T47D (cell line): ENCODE data around the gene PRRT4.

Experiments used
- DNase-seq, 2 experiments: peaks; one replicate each; pipeline versions ENCODE4 v3.0.0 to v3.0.0-alpha.2; 2011 to 2012; ENCODE audit warnings: low read depth in 1 of 2, low spot score in 1 of 2
- JUND ChIP-seq: IDR thresholded peaks from 2 replicates; pipeline ENCODE4 v1.6.1; 2012; ENCODE audit warnings: low read depth
- in situ Hi-C: cut with HindIII; loops from 2 replicates; pipeline ENCODE4 v1.10.0; 2016; ENCODE audit warnings: low sequenced_read_pairs, low pct_unique_long_range_greater_than_20kb

The PRRT4 gene

GRCh38 chr7:128391805-128392204 is 30.3 kb upstream of the PRRT4 start:
- no peak for DNase-seq
- in situ Hi-C loops: no loop called here
- no peak for TF ChIP-seq JUND

DNA sequence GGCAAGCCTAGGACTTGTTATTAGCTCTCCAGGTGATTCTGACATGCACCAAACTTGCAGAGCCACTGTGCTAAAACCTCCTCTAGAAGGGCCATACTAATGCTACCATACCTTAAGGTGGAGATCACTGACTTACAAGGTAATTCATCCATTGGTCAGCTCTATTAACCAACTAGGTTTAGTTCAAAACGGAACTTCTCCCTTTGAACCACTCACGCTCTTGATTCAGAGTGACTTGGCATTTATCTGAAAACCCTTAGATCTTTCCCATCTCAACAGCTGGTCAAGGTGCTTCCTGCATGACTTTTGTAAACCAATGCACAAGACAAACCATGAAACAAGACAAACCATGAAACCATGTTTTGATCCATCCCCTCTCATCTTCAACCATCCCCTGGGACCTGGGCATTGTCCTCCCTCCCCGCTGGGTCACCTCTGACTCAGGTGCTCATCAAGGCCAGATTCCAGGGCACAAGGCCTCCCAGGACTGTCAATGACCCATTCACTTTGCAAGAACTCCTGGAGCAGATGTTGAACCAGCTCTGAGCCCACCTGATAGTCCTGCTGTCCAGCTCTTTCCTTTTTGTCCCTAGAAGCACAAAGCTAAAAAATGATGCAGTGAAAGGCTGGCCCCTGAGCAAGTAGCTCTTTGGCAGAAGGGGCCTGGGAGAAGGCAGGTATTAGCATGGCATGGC is 29.5 kb upstream of the PRRT4 start:
- no peak for TF ChIP-seq JUND
- in situ Hi-C loops: no loop called here
- DNase-seq: no peak

GRCh38 chr7:128389618-128390329 is 28.3 kb upstream of the PRRT4 start:
- peak in 1 of 2 experiments; percentile 28 for DNase-seq
- TF ChIP-seq JUND: no peak
- in situ Hi-C loops: no loop called here

DNA sequence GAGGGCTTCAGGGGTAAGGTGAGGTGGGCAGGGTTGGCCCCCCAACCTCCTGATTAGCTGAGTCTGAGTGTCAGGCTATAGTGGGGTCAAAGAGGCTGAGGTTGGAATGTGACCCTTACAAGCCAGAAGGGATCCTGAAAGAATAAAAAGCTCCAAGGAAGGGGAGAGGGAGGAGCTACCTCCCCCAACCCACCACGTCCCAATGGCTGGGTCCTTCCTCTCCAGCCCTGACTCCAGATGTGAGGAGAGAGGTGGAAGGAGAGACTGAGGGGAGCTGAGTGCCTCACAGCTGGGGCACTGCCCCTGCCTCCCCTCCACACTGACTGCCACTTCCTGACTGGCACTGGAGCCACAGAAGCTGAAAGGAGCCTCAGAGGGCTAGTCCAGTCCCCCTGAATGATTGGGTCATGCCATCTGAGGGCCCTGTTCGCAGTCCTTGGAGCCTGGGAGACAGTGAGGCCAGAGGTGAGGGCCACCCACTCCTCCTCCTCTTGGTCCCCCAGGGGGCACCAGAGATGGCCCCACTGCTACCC is 27.7 kb upstream of the PRRT4 start:
- DNase-seq: no peak
- in situ Hi-C loops: no loop called here
- TF ChIP-seq JUND: no peak

DNA sequence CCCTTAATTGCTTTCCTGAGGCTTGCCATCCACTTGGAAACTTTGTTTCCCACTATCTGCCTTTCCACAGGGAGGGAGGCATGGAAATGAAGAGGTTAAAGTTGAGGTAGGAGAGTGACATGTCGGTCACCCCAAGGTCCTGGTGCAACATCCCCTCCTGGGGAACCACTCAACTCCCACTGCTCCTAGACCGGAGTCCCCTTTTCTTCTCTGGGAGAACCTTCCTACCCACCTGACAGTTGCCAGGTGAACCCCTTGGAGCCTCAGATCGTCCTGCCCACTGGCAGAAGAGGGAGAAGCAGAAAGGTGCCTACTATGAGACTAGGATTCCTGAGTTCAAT is 26.6 kb upstream of the PRRT4 start:
- TF ChIP-seq JUND: no peak
- in situ Hi-C loops: no loop called here
- no peak for DNase-seq

- in situ Hi-C loops: no loop called here
- peak; percentile 65 to 82 for DNase-seq
- no peak for TF ChIP-seq JUND
Observed at GRCh38 chr7:128387216-128388144, 26.0 kb upstream of the PRRT4 start.

GRCh38 chr7:128385988-128386925 is 24.8 kb upstream of the PRRT4 start:
- no peak for TF ChIP-seq JUND
- in situ Hi-C loops: no loop called here
- no peak for DNase-seq

DNA sequence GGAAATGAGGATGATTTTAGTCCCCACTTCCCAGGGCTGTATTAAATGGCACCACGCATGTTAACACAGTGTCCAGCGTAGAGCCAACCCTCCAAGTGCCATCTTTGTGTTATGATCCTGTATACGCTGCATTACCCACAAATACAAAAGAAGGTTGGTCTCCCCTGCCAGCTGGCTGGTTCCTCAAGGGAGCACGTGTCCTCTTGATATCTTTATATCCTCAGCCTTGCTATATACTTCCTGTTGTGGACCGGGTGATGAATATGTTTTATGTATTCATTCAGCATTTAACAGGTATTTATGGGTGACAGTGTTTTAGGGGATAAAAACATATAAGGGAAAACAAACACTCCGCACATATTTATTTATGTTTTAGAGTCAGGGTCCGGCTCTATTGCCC is 23.2 kb upstream of the PRRT4 start:
- no peak for TF ChIP-seq JUND
- in situ Hi-C loops: no loop called here
- DNase-seq: no peak

DNA sequence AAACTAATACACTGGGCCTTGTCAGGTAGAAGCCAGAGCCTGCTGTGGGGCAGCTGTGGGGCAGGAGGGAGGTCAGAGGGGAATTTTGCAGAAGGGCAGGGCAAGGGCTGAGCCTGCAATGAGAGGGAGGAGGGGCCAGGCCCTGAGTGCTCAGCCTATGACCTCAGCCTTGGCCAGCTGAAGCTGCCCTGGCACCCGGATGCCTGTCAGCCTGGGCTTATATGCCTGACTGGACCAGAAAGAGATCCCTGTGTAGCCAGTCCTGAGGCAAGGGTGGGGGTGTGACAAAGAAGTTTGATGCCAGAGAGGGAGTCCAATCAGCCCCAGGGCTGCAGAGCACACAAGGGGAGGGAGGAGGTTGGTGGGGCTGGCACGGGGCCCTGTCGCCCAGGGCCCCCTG is 22.3 kb upstream of the PRRT4 start:
- in situ Hi-C loops: no loop called here
- TF ChIP-seq JUND: no peak
- peak in 1 of 2 experiments; percentile 37 for DNase-seq

- TF ChIP-seq JUND: no peak
- in situ Hi-C loops: no loop called here
- DNase-seq: no peak
Observed at GRCh38 chr7:128381161-128381821, 19.8 kb upstream of the PRRT4 start.

DNA sequence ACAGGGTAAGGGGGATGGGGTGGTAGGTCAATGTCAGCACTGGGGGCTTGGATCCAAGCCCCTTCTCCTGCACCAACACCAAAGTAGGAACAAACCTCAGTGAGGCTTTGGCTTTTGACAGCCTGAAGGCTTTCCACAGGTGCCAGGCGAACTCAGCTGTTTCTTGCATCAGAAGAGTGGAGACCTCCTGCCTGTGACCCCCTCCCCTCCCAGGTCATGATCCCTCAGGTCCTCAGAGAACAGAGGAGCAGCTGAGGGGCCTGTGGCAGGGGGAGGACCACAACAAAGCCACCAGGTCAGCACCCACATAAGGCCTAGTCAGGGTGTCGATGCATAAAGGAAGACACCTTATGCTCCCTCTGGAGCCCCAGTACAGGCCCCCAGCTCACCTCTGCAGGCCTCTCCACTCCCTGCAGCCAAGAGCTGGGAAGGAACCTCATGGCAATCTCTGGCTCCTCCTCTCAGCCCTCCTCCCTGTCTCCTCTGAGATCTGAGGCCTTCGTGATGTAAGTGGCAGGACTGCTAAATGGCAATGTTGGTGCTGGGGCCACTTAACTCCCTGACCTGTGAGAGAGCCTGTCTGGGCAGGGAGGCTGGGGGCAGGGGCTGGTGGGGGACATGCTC is 19.1 kb upstream of the PRRT4 start:
- TF ChIP-seq JUND: no peak
- DNase-seq: no peak
- in situ Hi-C loops: no loop called here
